Activated T-helper 2 cell treated with anti-CD3 and anti-CD28 coated beads, Interferon-gamma antibody, Interleukin-2, Interleukin-4, amounts not matched to agents 10 μg/mL and 5 μg/mL and 100 μg/mL, durations not matched to agents 14 hours and 24 hours and 36 hours (primary cell): ENCODE results near the gene ACO2. TPM values are rescaled to one million over a fixed set of nuclear protein-coding genes. Genes with fewer than 3 reads are reported as not detected.
A peak's percentile ranks its signal among the peaks of the same experiment; 100 is the strongest.

Experiments used
- DNase-seq: peaks from one replicate; pipeline ENCODE4 v3.0.0; 2021; ENCODE audit warnings: low spot score
- H3K27ac Mint-ChIP-seq: one replicate; pipeline ENCODE4 v1.8.0; 2021; ENCODE audit warnings: mixed read lengths
- H3K27me3 Mint-ChIP-seq: one replicate; pipeline ENCODE4 v1.8.0; 2021; ENCODE audit warnings: low read depth, mixed read lengths
- H3K36me3 Mint-ChIP-seq: one replicate; pipeline ENCODE4 v1.8.0; 2021; ENCODE audit warnings: low read depth, mixed read lengths
- H3K4me1 Mint-ChIP-seq: one replicate; pipeline ENCODE4 v1.8.0; 2021; ENCODE audit warnings: low read depth, mixed read lengths
- H3K4me3 Mint-ChIP-seq: one replicate; pipeline ENCODE4 v1.8.0; 2021; ENCODE audit warnings: low read depth, mild to moderate bottlenecking, moderate library complexity, mixed read lengths
- H3K9me3 Mint-ChIP-seq: one replicate; pipeline ENCODE4 v1.8.0; 2021; ENCODE audit warnings: mixed read lengths
- intact Hi-C: fragments of 100-400 bp; cut with micrococcal nuclease; formaldehyde crosslinking; loops from one replicate; pipeline ENCODE4 v1.15.1; 2023
- total RNA-seq: library from RNA; stranded (reverse); gene quantifications from 2 replicates; pipeline ENCODE4 v1.2.3, GENCODE V29; 2022

The ACO2 gene
- total RNA-seq, 1 donor from 2014 or later: 94.1 TPM

DNA sequence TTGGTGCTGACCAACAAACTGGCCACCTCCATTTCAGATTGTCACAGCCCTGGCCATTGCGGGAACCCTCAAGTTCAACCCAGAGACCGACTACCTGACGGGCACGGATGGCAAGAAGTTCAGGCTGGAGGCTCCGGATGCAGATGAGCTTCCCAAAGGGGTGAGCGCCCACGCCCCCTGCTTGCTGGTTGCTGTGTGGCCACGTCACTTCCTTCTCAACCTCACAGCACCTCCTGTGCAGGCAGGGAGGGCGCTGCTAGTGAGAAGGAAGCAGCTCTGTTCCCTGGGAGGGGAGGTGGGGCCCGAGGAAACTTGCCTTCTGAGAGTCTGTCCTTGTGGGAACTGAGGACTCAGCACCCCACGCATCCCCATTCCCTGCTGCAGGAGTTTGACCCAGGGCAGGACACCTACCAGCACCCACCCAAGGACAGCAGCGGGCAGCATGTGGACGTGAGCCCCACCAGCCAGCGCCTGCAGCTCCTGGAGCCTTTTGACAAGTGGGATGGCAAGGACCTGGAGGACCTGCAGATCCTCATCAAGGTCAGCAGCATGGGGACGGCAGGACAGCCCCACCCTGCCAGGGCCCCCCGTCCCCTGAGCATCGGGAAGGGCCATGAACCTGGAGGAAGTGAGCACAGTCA is 56.0 kb downstream of the ACO2 start:
- Mint-ChIP-seq H3K36me3 (peaks cover 40% of the 10 kb centered on the region), H3K27me3 (no peaks in the 10 kb centered on the region)
- intact Hi-C loops: no loop called here

DNA sequence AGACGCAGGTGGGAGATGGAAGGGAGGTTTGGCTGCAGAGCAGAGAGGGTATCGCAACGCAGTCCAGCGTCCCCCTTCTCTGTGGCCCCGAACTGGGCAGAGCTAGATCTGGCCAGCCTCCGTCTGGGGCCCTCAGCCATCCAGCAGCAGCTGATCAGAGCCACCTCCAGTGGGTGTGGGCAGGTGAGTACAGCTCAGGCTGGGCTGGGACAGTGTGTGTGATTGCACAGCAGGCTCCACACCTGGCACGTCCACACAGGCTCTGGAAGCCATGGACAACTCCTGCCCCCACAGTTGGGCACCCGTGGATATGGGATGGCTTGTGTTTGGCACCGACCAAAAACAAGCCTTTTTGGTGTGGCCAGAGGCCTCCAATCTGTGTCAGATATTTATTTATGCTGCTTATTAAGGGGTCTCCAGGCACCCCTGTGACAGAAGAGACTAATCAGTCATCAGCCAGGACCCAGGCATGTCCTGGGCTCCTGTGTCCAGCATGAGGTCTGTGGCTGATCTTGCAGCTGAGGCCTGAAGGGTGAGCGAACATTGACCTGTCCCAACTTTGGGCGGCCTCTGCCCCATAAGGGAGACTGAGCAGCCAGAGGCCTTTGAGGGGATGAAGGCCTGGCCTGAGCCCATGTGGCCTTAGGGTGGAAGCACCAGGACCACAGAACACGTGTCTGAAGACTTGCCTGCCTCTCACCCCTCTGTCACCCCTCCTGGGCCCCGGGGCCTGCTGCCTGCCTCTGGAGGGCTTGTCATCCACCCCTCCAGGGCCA is 56.7 kb downstream of the ACO2 start:
- Mint-ChIP-seq H3K4me3 (no peak overlapping the region), H3K36me3 (peaks cover 45% of the 10 kb centered on the region), H3K9me3 (no peaks in the 10 kb centered on the region), H3K4me1 (peaks cover 3% of the 10 kb centered on the region), H3K27me3 (no peaks in the 10 kb centered on the region), H3K27ac (no peak overlapping the region)
- DNase-seq: no peak
- intact Hi-C loops: loop anchor here (2.0 kb wide), 1 partner anchor 123 kb away; no protein-coding TSS in a partner anchor

More for the DNA sequence above, 56.0 kb downstream of the ACO2 start:
- peaks cover 3% of the 10 kb centered on the region for H3K4me1 Mint-ChIP-seq
- H3K27ac Mint-ChIP-seq: no peak overlapping the region
- DNase-seq: peak; percentile 53
- no peaks in the 10 kb centered on the region for H3K9me3 Mint-ChIP-seq
- no peak overlapping the region for H3K4me3 Mint-ChIP-seq

GRCh38 chr22:41526226-41526829 is 57.4 kb downstream of the ACO2 start:
- no peak overlapping the region for H3K27ac Mint-ChIP-seq
- H3K4me3 Mint-ChIP-seq: no peak overlapping the region
- H3K9me3 Mint-ChIP-seq: no peaks in the 10 kb centered on the region
- no peak for DNase-seq
- peaks cover 3% of the 10 kb centered on the region for H3K4me1 Mint-ChIP-seq
- intact Hi-C loops: loop anchor here (2.0 kb wide), 1 partner anchor 124 kb away; no protein-coding TSS in a partner anchor
- peaks cover 47% of the 10 kb centered on the region for H3K36me3 Mint-ChIP-seq
- no peaks in the 10 kb centered on the region for H3K27me3 Mint-ChIP-seq

- Mint-ChIP-seq H3K36me3 (peaks cover 50% of the 10 kb centered on the region), H3K4me3 (no peak overlapping the region), H3K27me3 (no peaks in the 10 kb centered on the region), H3K4me1 (peaks cover 3% of the 10 kb centered on the region), H3K9me3 (no peaks in the 10 kb centered on the region), H3K27ac (no peak overlapping the region)
- peak; percentile 46 for DNase-seq
- intact Hi-C loops: loop anchor here (2.0 kb wide), 1 partner anchor 124 kb away; no protein-coding TSS in a partner anchor
Observed at GRCh38 chr22:41526830-41527799, 58.2 kb downstream of the ACO2 start.

DNA sequence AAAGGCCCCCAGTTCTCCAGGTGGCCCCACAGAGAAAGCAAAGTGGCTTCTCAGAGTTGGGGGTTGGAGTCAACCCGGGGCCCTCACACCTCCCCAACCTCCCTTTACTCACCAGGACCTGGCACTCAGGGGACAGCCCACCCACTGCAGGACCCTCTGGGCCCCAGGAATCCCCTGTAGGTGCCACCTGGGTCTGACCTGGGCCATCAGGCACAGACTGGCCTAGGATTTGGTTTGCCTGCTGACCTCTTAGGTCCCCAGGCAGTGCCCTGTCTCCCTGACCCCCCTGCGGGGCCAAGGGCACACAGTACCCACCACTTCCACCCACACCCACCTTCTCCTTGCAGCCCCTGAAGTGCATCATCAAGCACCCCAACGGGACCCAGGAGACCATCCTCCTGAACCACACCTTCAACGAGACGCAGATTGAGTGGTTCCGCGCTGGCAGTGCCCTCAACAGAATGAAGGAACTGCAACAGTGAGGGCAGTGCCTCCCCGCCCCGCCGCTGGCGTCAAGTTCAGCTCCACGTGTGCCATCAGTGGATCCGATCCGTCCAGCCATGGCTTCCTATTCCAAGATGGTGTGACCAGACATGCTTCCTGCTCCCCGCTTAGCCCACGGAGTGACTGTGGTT is 59.3 kb downstream of the ACO2 start:
- H3K27me3 Mint-ChIP-seq: no peaks in the 10 kb centered on the region
- no peak for DNase-seq
- H3K4me1 Mint-ChIP-seq: peaks cover 3% of the 10 kb centered on the region
- intact Hi-C loops: no loop called here
- no peak overlapping the region for H3K27ac Mint-ChIP-seq
- peaks cover 59% of the 10 kb centered on the region for H3K36me3 Mint-ChIP-seq
- H3K4me3 Mint-ChIP-seq: no peak overlapping the region
- no peaks in the 10 kb centered on the region for H3K9me3 Mint-ChIP-seq

- intact Hi-C loops: no loop called here
- Mint-ChIP-seq H3K9me3 (no peaks in the 10 kb centered on the region), H3K27me3 (no peaks in the 10 kb centered on the region), H3K4me3 (no peak overlapping the region), H3K36me3 (peaks cover 60% of the 10 kb centered on the region), H3K27ac (no peak overlapping the region), H3K4me1 (peaks cover 3% of the 10 kb centered on the region)
- no peak for DNase-seq
Observed at GRCh38 chr22:41528938-41529561, 60.1 kb downstream of the ACO2 start.

- intact Hi-C loops: no loop called here
- Mint-ChIP-seq H3K4me3 (no peak overlapping the region), H3K4me1 (no peaks in the 10 kb centered on the region), H3K36me3 (peaks cover 47% of the 10 kb centered on the region), H3K9me3 (no peaks in the 10 kb centered on the region), H3K27me3 (no peaks in the 10 kb centered on the region), H3K27ac (no peak overlapping the region)
- DNase-seq: no peak
Observed at GRCh38 chr22:41530890-41531714, 62.2 kb downstream of the ACO2 start.

DNA sequence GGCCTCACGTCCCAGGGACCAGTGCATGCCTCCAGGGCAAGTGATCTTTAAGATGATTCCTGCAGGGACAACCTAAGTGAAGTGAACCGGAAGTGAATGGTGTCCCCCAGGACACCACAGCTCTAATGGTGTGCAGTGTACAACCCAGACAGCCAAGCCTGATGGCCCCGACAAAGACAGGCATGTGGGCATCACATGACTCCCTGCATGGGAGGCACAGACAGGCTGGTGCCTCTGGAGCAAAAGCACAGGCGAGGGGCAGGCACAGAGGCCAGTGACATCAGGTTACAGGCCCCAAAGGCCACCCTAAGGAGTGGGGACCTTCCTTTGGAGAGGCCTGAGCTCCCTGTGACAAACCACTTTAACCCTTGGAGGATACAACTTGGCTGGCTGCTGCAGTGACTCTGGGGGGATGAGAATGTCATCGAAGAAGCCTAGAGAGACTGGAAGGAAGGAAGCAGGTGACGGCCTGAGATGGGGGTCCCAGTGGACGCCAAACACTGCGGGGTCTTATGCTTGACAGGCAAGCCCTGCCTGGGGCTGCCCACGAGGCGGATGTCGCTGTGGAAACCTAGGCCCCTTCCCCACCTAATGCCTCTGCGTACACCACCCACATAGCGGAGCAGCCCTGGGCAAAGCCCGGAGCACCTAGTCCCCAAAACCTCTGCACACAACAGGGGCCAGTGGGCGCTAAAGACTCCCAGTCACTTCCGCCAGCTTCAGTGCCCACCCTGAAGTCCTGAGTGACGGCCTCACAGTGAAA is 63.0 kb downstream of the ACO2 start:
- Mint-ChIP-seq H3K4me3 (no peak overlapping the region), H3K36me3 (peaks cover 41% of the 10 kb centered on the region), H3K27ac (no peak overlapping the region), H3K27me3 (no peaks in the 10 kb centered on the region), H3K4me1 (no peaks in the 10 kb centered on the region), H3K9me3 (no peaks in the 10 kb centered on the region)
- no peak for DNase-seq
- intact Hi-C loops: no loop called here

DNA sequence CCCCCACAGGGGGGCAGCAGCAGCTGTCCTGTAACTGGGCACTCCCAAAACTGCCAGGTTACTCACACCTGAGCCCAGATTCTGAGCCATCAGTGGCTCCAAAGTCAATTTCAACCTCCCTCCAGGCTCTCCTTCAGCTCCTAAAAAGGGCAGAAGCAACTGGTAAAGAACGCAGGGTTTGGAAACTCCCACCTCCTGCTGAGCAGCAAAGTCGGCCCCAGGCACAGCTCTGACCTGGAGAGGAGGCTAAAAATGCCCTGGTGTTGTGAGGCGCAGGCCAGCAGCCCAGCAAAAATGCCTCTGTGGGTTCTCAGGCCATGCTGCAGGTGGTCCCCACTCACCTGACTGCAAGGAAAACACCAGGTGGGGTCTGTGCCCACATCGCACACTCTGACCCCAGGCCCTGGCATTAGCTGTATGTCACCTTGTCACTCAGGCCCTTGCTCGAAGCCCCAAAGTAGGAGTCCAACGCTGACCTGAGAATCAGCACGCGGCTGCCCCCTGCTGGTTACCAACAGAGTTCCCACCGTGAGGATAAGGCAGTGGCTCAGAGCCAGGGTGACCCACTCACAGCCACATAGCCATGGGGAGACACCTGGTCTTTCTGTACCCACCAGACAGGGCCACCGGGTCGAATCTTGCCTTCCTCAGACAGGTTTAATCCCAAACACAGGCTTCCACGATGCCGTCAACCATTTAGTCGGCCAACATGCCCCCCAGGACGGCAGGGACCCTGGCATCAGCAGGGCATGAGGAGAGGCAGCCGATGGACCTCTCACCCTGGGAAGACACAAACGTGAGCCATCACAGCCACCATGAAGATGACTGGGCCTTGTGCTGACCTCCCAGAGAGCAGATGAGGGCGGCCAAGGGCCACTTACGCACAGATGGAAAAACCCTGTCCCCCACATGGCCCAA is 64.2 kb downstream of the ACO2 start:
- Mint-ChIP-seq H3K4me1 (no peaks in the 10 kb centered on the region), H3K9me3 (no peaks in the 10 kb centered on the region), H3K27me3 (no peaks in the 10 kb centered on the region), H3K36me3 (peaks cover 40% of the 10 kb centered on the region), H3K4me3 (no peak overlapping the region), H3K27ac (no peak overlapping the region)
- peak; percentile 62 for DNase-seq
- intact Hi-C loops: no loop called here

DNA sequence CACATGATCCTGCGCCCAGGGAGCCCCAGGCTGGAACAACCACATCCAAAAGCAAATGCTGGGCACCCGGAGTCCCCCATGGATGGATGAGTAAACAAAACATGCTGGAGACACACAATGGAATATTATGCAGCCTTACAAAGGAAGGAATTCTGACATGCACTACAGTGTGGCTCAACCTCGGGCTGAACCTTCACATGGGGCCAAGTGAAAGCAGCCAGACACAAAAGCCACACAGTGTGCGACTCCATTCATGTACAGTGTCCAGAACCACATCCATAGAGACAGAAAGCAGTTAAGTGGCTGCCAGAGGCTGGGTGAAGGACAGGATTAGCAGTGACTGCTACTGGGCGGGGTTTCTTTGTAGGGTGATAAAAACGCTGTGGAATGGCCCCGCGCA is 65.3 kb downstream of the ACO2 start:
- Mint-ChIP-seq H3K27me3 (no peaks in the 10 kb centered on the region), H3K9me3 (no peaks in the 10 kb centered on the region), H3K27ac (no peak overlapping the region), H3K36me3 (peaks cover 30% of the 10 kb centered on the region), H3K4me1 (no peaks in the 10 kb centered on the region), H3K4me3 (no peak overlapping the region)
- DNase-seq: no peak
- intact Hi-C loops: no loop called here
